CD14-positive monocyte (primary cell): ENCODE data around the gene EFL1. TPM values are rescaled to one million over a fixed set of nuclear protein-coding genes. Genes with fewer than 3 reads are reported as not detected.

Source experiments
- DNase-seq, 3 donors: peaks; one replicate each; pipeline ENCODE4 v3.0.0-alpha.2; 2011 to 2022
- H2AFZ ChIP-seq: 2 replicates; pipeline ENCODE4 v1.6.0; 2012; ENCODE audit warnings: mild to moderate bottlenecking, low read depth, low read length, inconsistent platforms; ENCODE audit not compliant: insufficient read depth, poor library complexity, severe bottlenecking
- H3K27ac ChIP-seq, 2 donors: 1 replicate in 1 of 2; 2 replicates in 1 of 2; pipeline ENCODE4 v1.5.1; 2012 to 2013; ENCODE audit warnings: low read length in 2 of 2, control low read depth in 1 of 2, inconsistent platforms in 1 of 2, low read depth in 1 of 2, mild to moderate bottlenecking in 1 of 2
- H3K27me3 ChIP-seq, 2 donors: one replicate each; pipeline versions ENCODE4 v1.6.0 to v1.6.1; 2011 to 2013; ENCODE audit warnings: low read length in 2 of 2; ENCODE audit not compliant: control insufficient read depth in 2 of 2, insufficient read depth in 2 of 2
- H3K36me3 ChIP-seq, 2 donors: replicated peaks in 1 of 2; 1 replicate in 1 of 2; 2 replicates in 1 of 2; pipeline versions ENCODE4 v1.5.1 to v1.6.1; 2012 to 2013; ENCODE audit warnings: low read length in 2 of 2, control low read depth in 1 of 2, inconsistent platforms in 1 of 2, mild to moderate bottlenecking in 1 of 2; ENCODE audit not compliant: insufficient read depth in 2 of 2, control insufficient read depth in 1 of 2
- H3K4me1 ChIP-seq, 2 donors: 1 replicate in 1 of 2; 2 replicates in 1 of 2; pipeline versions ENCODE4 v1.5.1 to v1.6.1; 2012 to 2013; ENCODE audit warnings: low read length in 2 of 2, control low read depth in 1 of 2, inconsistent platforms in 1 of 2, mild to moderate bottlenecking in 1 of 2, moderate library complexity in 1 of 2; ENCODE audit not compliant: insufficient read depth in 2 of 2, control insufficient read depth in 1 of 2
- H3K4me2 ChIP-seq: replicated peaks from 2 replicates; pipeline ENCODE3; 2012; ENCODE audit warnings: low read length, moderate library complexity, mild to moderate bottlenecking; ENCODE audit not compliant: poor library complexity, severe bottlenecking; ENCODE audit errors: extremely low read depth
- H3K4me3 ChIP-seq, 3 experiments: fragments of 200-600 bp in 1 of 3; sonication (generic) in 1 of 3; replicated peaks in 1 of 3; 1 replicate in 2 of 3; 2 replicates in 1 of 3; pipeline ENCODE4 v1.5.1; 2011 to 2013; ENCODE audit warnings: low read length in 3 of 3, mild to moderate bottlenecking in 3 of 3, control low read depth in 2 of 3, low read depth in 2 of 3, inconsistent platforms in 1 of 3, moderate library complexity in 1 of 3
- H3K79me2 ChIP-seq: 2 replicates; pipeline ENCODE4 v1.6.0; 2012; ENCODE audit warnings: mild to moderate bottlenecking, control low read depth, inconsistent platforms, low read length, moderate library complexity; ENCODE audit not compliant: insufficient read depth
- H3K9ac ChIP-seq: 2 replicates; pipeline ENCODE4 v1.6.0; 2017; ENCODE audit warnings: low read length, mild to moderate bottlenecking; ENCODE audit not compliant: insufficient read depth, poor library complexity, severe bottlenecking
- H3K9me3 ChIP-seq, 2 donors: replicated peaks in 1 of 2; 1 replicate in 1 of 2; 2 replicates in 1 of 2; pipeline versions ENCODE4 v1.5.1 to v1.6.1; 2012 to 2013; ENCODE audit warnings: low read length in 2 of 2, control low read depth in 1 of 2; ENCODE audit not compliant: control insufficient read depth in 1 of 2, insufficient read depth in 1 of 2
- H4K20me1 ChIP-seq: 2 replicates; pipeline ENCODE4 v1.6.0; 2012; ENCODE audit warnings: mild to moderate bottlenecking, low read length, control low read depth, moderate library complexity; ENCODE audit not compliant: insufficient read depth
- H3K27ac Mint-ChIP-seq, 7 donors: one replicate each; pipeline ENCODE4 v1.8.0; 2020; ENCODE audit warnings: mild to moderate bottlenecking in 7 of 7, mixed read lengths in 7 of 7, moderate library complexity in 6 of 7, inconsistent platforms in 2 of 7
- H3K27me3 Mint-ChIP-seq, 3 donors: one replicate each; pipeline ENCODE4 v1.8.0; 2021 to 2022; ENCODE audit warnings: low read depth in 3 of 3, mild to moderate bottlenecking in 3 of 3, mixed read lengths in 3 of 3, moderate library complexity in 3 of 3, inconsistent platforms in 1 of 3
- H3K36me3 Mint-ChIP-seq, 2 donors: one replicate each; pipeline ENCODE4 v1.8.0; 2020; ENCODE audit warnings: mixed read lengths in 2 of 2, inconsistent platforms in 1 of 2, mild to moderate bottlenecking in 1 of 2
- H3K4me1 Mint-ChIP-seq: one replicate; pipeline ENCODE4 v1.8.0; 2020; ENCODE audit warnings: mild to moderate bottlenecking, mixed read lengths
- H3K4me3 Mint-ChIP-seq, 2 donors: one replicate each; pipeline ENCODE4 v1.8.0; 2020; ENCODE audit warnings: mild to moderate bottlenecking in 2 of 2, mixed read lengths in 2 of 2, moderate library complexity in 1 of 2
- H3K9me3 Mint-ChIP-seq, 7 donors: one replicate each; pipeline ENCODE4 v1.8.0; 2020 to 2022; ENCODE audit warnings: mixed read lengths in 7 of 7, mild to moderate bottlenecking in 6 of 7, moderate library complexity in 6 of 7, inconsistent platforms in 2 of 7
- CTCF ChIP-seq: fragments of 200-600 bp; IDR thresholded peaks from one replicate; pipeline ENCODE4 v1.8.0; 2022; ENCODE audit warnings: antibody characterized with exemption, mild to moderate bottlenecking
- WGBS: methylation state at CpG from one replicate; pipeline ENCODE4 v1.1.5; 2013; ENCODE audit warnings: missing lambda C conversion rate; ENCODE audit not compliant: insufficient coverage; 5-methylcytosine and 5-hydroxymethylcytosine counted together
- intact Hi-C, 2 donors: fragments of 100-400 bp; cut with micrococcal nuclease; formaldehyde crosslinking; loops; one replicate each; pipeline versions ENCODE4 v1.15.0 to v1.15.1; 2023
- polyA plus RNA-seq, 3 donors: library from polyadenylated mRNA; depleted of rRNA in 1 of 3; unstranded in 2 of 3; stranded (reverse) in 1 of 3; fragments of 300-500 nt in 2 of 3; fragments of >200 nt in 1 of 3; fragmentation: Illumina TruSeq in 2 of 3; gene quantifications; 1 replicate in 2 of 3; 2 replicates in 1 of 3; pipeline ENCODE4 v1.2.3, GENCODE V29; 2012 to 2021

The EFL1 gene
- polyA plus RNA-seq, 3 donors, result 5.2 to 10.0 (median 7.1) TPM

GRCh38 chr15:82103468-82103867 is 159.1 kb downstream of the EFL1 start:
- H3K27me3 ChIP-seq, result no peaks in the 10 kb centered on the region
- Mint-ChIP-seq H3K36me3 (no peaks in the 10 kb centered on the region), H3K27me3 (peaks cover 0 to 1% (median 1%) of the 10 kb centered on the region in 3 donors), H3K4me3 (no peak overlapping the region), H3K9me3 (peaks cover 0 to 2% (median 0%) of the 10 kb centered on the region in 7 donors), H3K4me1 (peaks cover 2% of the 10 kb centered on the region), H3K27ac (no peak overlapping the region)
- H3K79me2 ChIP-seq, result no peaks in the 10 kb centered on the region
- H3K36me3 ChIP-seq, result no peaks in the 10 kb centered on the region
- no peak overlapping the region for H3K4me3 ChIP-seq
- intact Hi-C loops, result no loop called here
- no peak for DNase-seq
- 88% methylated on average over 3 of the region's 6 CpGs for WGBS
- no peaks in the 10 kb centered on the region for H3K9me3 ChIP-seq
- no peak overlapping the region for H3K4me2 ChIP-seq
- H4K20me1 ChIP-seq, result no peaks in the 10 kb centered on the region
- no peak overlapping the region for H3K27ac ChIP-seq
- no peaks in the 10 kb centered on the region for H3K4me1 ChIP-seq
- no peak overlapping the region for H3K9ac ChIP-seq
- TF ChIP-seq CTCF, result no peak
- no peak overlapping the region for H2AFZ ChIP-seq

GRCh38 chr15:82100111-82100929 is 162.2 kb downstream of the EFL1 start:
- no peak overlapping the region for H3K4me3 ChIP-seq
- no peaks in the 10 kb centered on the region for H3K79me2 ChIP-seq
- peaks cover 0 to 2% (median 0%) of the 10 kb centered on the region in 7 donors for H3K9me3 Mint-ChIP-seq
- H3K27me3 Mint-ChIP-seq, result peaks cover 1 to 4% (median 1%) of the 10 kb centered on the region in 3 donors
- no peak for TF ChIP-seq CTCF
- H3K4me1 ChIP-seq, result no peaks in the 10 kb centered on the region
- no peak overlapping the region for H3K9ac ChIP-seq
- no peak overlapping the region for H3K27ac ChIP-seq
- H4K20me1 ChIP-seq, result no peaks in the 10 kb centered on the region
- H3K36me3 Mint-ChIP-seq, result no peaks in the 10 kb centered on the region
- no peaks in the 10 kb centered on the region for H3K27me3 ChIP-seq
- no peak overlapping the region for H3K4me3 Mint-ChIP-seq
- no peak overlapping the region for H3K4me2 ChIP-seq
- intact Hi-C loops, result no loop called here
- no peak overlapping the region for H3K27ac Mint-ChIP-seq
- H3K9me3 ChIP-seq, result no peaks in the 10 kb centered on the region
- 86% methylated on average over 6 of the region's 12 CpGs for WGBS
- no peak for DNase-seq
- no peaks in the 10 kb centered on the region for H3K36me3 ChIP-seq
- no peak overlapping the region for H2AFZ ChIP-seq
- no peaks in the 10 kb centered on the region for H3K4me1 Mint-ChIP-seq
